Measurements from ENCODE around the gene LY6G6D. TPM values are rescaled to one million over a fixed set of nuclear protein-coding genes. Genes with fewer than 3 reads are reported as not detected.
A peak's percentile ranks its signal among the peaks of the same experiment; 100 is the strongest.

Gene LY6G6D
- total and polyA plus RNA-seq, 2 of the 13 experiments (the other 11 are each of a cell fraction or from before 2014, with no cell fraction given): not detected

DNA sequence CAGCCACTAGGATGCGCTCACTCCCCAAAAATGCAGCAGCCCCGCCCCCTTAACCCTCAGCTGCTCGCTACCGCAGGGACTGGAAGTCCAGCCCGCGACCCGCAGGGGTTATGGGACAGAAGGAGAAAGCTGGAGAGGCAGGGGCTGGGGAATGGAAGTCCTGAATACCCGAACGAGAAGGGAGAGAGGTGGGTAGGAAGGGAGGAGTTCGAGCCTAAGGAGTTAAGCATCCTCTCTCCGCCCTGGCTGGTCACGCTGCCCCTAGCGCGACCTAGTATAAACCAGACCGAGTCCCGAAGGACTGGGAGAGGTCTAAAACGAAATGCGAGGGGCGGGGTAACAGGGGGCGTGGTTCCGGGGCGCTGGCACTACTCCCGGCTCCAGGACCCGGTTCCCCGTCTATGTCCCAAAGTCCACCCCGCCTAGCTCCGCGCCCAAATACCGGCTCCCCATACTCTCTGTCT is 14.4 kb downstream of the LY6G6D start (continued):
- no peak for TF ChIP-seq CREM (IDR thresholded peaks at IDR 0.05)
- TF ChIP-seq CREM (CRISPR knock-in tag; IDR thresholded peaks at IDR 0.05): no peak
- TF ChIP-seq, protein P1, sequence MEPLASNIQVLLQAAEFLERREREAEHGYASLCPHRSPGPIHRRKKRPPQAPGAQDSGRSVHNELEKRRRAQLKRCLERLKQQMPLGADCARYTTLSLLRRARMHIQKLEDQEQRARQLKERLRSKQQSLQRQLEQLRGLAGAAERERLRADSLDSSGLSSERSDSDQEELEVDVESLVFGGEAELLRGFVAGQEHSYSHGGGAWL (CRISPR knock-in tag; IDR thresholded peaks at IDR 0.05): no peak; the same call in 1 of the 2 replicates
- no peak for TF ChIP-seq ZNF432 (CRISPR knock-in tag; IDR thresholded peaks at IDR 0.05; ENCODE audit: borderline replicate concordance)
- peak; percentile 73; the same call in 1 of the 2 replicates for TF ChIP-seq MXD4 (CRISPR knock-in tag; IDR thresholded peaks at IDR 0.05)
- TF ChIP-seq, protein P2, sequence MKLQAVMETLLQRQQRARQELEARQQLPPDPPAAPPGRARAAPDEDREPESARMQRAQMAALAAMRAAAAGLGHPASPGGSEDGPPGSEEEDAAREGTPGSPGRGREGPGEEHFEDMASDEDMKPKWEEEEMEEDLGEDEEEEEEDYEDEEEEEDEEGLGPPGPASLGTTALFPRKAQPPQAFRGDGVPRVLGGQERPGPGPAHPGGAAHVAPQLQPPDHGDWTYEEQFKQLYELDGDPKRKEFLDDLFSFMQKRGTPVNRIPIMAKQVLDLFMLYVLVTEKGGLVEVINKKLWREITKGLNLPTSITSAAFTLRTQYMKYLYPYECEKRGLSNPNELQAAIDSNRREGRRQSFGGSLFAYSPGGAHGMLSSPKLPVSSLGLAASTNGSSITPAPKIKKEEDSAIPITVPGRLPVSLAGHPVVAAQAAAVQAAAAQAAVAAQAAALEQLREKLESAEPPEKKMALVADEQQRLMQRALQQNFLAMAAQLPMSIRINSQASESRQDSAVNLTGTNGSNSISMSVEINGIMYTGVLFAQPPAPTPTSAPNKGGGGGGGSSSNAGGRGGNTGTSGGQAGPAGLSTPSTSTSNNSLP (IDR thresholded peaks at IDR 0.05; ENCODE audit: low read depth, low read length): no peak
- TF ChIP-seq NR3C1 (CRISPR knock-in tag; IDR thresholded peaks at IDR 0.05): no peak
- no peak for TF ChIP-seq ZNF235 (CRISPR knock-in tag; IDR thresholded peaks at IDR 0.05; ENCODE audit: borderline replicate concordance)
- TF ChIP-seq ZMYM2 (CRISPR knock-in tag; IDR thresholded peaks at IDR 0.05): peak; percentile 68; the same call in 1 of the 2 replicates
- TF ChIP-seq ZNF451 (CRISPR knock-in tag; IDR thresholded peaks at IDR 0.05): no peak
- TF ChIP-seq ZNF205 (CRISPR knock-in tag; IDR thresholded peaks at IDR 0.05): 0 out of 2 replicates have a peak, but pooled peaks have one; percentile 18
- no peak; the same call in 1 of the 2 replicates for TF ChIP-seq ZNF317 (CRISPR knock-in tag; IDR thresholded peaks at IDR 0.05)
- TF ChIP-seq NR1H2 (CRISPR knock-in tag; IDR thresholded peaks at IDR 0.05; ENCODE audit: borderline replicate concordance, low read depth): no peak
- no peak for TF ChIP-seq RAD51 (IDR thresholded peaks at IDR 0.05; ENCODE audit: borderline replicate concordance)
- no peak for TF ChIP-seq ZNF292 (CRISPR knock-in tag; IDR thresholded peaks at IDR 0.05; ENCODE audit: borderline replicate concordance, low read depth)
- TF ChIP-seq, protein P3, sequence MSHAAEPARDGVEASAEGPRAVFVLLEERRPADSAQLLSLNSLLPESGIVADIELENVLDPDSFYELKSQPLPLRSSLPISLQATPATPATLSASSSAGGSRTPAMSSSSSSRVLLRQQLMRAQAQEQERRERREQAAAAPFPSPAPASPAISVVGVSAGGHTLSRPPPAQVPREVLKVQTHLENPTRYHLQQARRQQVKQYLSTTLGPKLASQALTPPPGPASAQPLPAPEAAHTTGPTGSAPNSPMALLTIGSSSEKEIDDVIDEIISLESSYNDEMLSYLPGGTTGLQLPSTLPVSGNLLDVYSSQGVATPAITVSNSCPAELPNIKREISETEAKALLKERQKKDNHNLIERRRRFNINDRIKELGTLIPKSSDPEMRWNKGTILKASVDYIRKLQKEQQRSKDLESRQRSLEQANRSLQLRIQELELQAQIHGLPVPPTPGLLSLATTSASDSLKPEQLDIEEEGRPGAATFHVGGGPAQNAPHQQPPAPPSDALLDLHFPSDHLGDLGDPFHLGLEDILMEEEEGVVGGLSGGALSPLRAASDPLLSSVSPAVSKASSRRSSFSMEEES (CRISPR knock-in tag; IDR thresholded peaks at IDR 0.05): no peak; the same call in 1 of the 2 replicates
- TF ChIP-seq FOSL2 (CRISPR knock-in tag; IDR thresholded peaks at IDR 0.05): no peak; the same call in 1 of the 2 replicates
- TF ChIP-seq NPAS2 (CRISPR knock-in tag; IDR thresholded peaks at IDR 0.05; ENCODE audit: borderline replicate concordance): no peak
- TF ChIP-seq KIAA2018 (CRISPR knock-in tag; IDR thresholded peaks at IDR 0.05; ENCODE audit: borderline replicate concordance): no peak; the same call in 1 of the 2 replicates
- TF ChIP-seq SALL1 (CRISPR knock-in tag; IDR thresholded peaks at IDR 0.05): peak; percentile 39

Measured in HepG2 (cell line).